HCT116 (cell line): ENCODE data around the gene NTRK3.

Experiments used
- CEBPB ChIP-seq: IDR thresholded peaks from 2 replicates; pipeline ENCODE4 v1.6.1; 2012; ENCODE audit warnings: low read depth
- EZH2 ChIP-seq: fragments of 200-600 bp; sonication (generic); IDR thresholded peaks from 2 replicates; pipeline ENCODE4 v1.6.1; 2017; ENCODE audit warnings: antibody characterized with exemption, mixed run types
- FOSL1 ChIP-seq: IDR thresholded peaks from 2 replicates; pipeline ENCODE4 v1.6.1; 2012; ENCODE audit warnings: low read depth
- YY1 ChIP-seq: IDR thresholded peaks from 2 replicates; pipeline ENCODE4 v1.6.1; 2011; ENCODE audit warnings: low read length, low read depth, moderate library complexity, mild to moderate bottlenecking; ENCODE audit not compliant: insufficient replicate concordance; ENCODE audit errors: extremely low read depth
- ZFX ChIP-seq: fragments of 450-650 bp; IDR thresholded peaks from 2 replicates; pipeline ENCODE4 v1.6.1; 2017
- ZNF274 ChIP-seq: fragments of 200-500 bp; sonication (Bioruptor generic); IDR thresholded peaks from 2 replicates; pipeline ENCODE4 v1.6.1; 2014; ENCODE audit warnings: mild to moderate bottlenecking, low read depth, low read length, inconsistent platforms
- TF ChIP-seq, protein P1 (sequence below): IDR thresholded peaks from 2 replicates; pipeline ENCODE4 v1.6.1; 2012; ENCODE audit warnings: low read depth
- TF ChIP-seq, protein P2 (sequence below), 3 experiments: fragments of 200-600 bp in 1 of 3; sonication (generic) in 1 of 3; IDR thresholded peaks in 2 of 3; conservative IDR thresholded peaks in 1 of 3; 2 replicates each; pipeline ENCODE4 v1.5.1; 2012 to 2017; ENCODE audit warnings: low read depth in 2 of 3, low read length in 2 of 3, antibody characterized with exemption in 1 of 3, borderline replicate concordance in 1 of 3, control low read depth in 1 of 3, mild to moderate bottlenecking in 1 of 3, mixed read lengths in 1 of 3, mixed run types in 1 of 3, moderate library complexity in 1 of 3; ENCODE audit not compliant: insufficient read depth in 1 of 3

DNA sequence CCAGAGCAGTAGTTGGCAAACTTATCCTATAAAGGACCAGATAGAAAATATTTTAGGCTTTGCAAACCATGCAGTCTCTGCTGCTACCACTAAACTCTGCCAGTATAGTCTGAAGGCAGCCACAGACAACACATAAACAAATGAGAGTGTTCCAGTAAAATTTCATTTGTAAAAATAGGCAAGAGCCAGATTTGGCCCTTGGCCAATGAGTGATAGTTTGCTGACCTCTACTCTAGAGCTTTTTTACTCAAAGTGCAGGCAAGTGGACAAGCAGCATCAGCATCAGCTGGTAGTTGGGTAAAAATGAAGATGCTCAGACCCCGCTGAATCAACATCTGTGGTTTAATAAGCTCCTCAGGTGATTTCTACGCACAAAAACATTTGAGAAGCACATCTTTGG, 269.8 kb downstream of the NTRK3 start:
- TF ChIP-seq EZH2 = no peak
- no peak for TF ChIP-seq FOSL1
- TF ChIP-seq, protein P1, sequence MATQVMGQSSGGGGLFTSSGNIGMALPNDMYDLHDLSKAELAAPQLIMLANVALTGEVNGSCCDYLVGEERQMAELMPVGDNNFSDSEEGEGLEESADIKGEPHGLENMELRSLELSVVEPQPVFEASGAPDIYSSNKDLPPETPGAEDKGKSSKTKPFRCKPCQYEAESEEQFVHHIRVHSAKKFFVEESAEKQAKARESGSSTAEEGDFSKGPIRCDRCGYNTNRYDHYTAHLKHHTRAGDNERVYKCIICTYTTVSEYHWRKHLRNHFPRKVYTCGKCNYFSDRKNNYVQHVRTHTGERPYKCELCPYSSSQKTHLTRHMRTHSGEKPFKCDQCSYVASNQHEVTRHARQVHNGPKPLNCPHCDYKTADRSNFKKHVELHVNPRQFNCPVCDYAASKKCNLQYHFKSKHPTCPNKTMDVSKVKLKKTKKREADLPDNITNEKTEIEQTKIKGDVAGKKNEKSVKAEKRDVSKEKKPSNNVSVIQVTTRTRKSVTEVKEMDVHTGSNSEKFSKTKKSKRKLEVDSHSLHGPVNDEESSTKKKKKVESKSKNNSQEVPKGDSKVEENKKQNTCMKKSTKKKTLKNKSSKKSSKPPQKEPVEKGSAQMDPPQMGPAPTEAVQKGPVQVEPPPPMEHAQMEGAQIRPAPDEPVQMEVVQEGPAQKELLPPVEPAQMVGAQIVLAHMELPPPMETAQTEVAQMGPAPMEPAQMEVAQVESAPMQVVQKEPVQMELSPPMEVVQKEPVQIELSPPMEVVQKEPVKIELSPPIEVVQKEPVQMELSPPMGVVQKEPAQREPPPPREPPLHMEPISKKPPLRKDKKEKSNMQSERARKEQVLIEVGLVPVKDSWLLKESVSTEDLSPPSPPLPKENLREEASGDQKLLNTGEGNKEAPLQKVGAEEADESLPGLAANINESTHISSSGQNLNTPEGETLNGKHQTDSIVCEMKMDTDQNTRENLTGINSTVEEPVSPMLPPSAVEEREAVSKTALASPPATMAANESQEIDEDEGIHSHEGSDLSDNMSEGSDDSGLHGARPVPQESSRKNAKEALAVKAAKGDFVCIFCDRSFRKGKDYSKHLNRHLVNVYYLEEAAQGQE = no peak
- no peak for TF ChIP-seq ZFX
- TF ChIP-seq CEBPB = no peak
- TF ChIP-seq, protein P2, sequence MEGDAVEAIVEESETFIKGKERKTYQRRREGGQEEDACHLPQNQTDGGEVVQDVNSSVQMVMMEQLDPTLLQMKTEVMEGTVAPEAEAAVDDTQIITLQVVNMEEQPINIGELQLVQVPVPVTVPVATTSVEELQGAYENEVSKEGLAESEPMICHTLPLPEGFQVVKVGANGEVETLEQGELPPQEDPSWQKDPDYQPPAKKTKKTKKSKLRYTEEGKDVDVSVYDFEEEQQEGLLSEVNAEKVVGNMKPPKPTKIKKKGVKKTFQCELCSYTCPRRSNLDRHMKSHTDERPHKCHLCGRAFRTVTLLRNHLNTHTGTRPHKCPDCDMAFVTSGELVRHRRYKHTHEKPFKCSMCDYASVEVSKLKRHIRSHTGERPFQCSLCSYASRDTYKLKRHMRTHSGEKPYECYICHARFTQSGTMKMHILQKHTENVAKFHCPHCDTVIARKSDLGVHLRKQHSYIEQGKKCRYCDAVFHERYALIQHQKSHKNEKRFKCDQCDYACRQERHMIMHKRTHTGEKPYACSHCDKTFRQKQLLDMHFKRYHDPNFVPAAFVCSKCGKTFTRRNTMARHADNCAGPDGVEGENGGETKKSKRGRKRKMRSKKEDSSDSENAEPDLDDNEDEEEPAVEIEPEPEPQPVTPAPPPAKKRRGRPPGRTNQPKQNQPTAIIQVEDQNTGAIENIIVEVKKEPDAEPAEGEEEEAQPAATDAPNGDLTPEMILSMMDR (IDR thresholded peaks at IDR 0.05 in 2 of 3, conservative IDR thresholded peaks at IDR 0.05 in 1 of 3; ENCODE audit: borderline replicate concordance in 1 of 3, insufficient read depth in 1 of 3, low read depth in 2 of 3, low read length in 2 of 3) = no peak
- no peak for TF ChIP-seq ZNF274
- TF ChIP-seq YY1 = no peak
